ENCODE data around the gene ZNF583. TPM values are rescaled to one million over a fixed set of nuclear protein-coding genes. Genes with fewer than 3 reads are reported as not detected.

Gene ZNF583
- total RNA-seq = 10 to 100 TPM in 2 of 7 donors, 1 to 10 TPM in 5; 4.4 to 10.6 (median 8.3) TPM
- polyA plus RNA-seq = 1 to 10 TPM in 2 of 3 donors, under 1 TPM in 1; 0.93 to 2.7 (median 1.3) TPM
- long read RNA-seq, donor 1 = 0 reads
- long read RNA-seq, donor 2, full-length matches to known transcripts = 2 of 2 reads
- long read RNA-seq, donor 2, partial matches to known transcripts = 0 of 2 reads
- long read RNA-seq, donor 2, other reads (novel, unspliced or antisense) = 0 of 2 reads

GRCh38 chr19:56403764-56404704, at the start of gene ZNF583:
Gene ZNF583, plus strand, starts transcription at chr19:56404332. Its CDS starts 2,783 bp downstream, at chr19:56407115.
- H3K4me3 ChIP-seq = peak within 1 kb of the TSS; percentile 49 to 85 (median 68)
- H3K36me3 ChIP-seq = peaks cover 9 to 58% (median 31%) of the 10 kb centered on the region in 6 donors
- H3K27me3 ChIP-seq (replicated peaks in 1 of 7) = no peaks in the 10 kb centered on the region
- TF ChIP-seq, protein P1, sequence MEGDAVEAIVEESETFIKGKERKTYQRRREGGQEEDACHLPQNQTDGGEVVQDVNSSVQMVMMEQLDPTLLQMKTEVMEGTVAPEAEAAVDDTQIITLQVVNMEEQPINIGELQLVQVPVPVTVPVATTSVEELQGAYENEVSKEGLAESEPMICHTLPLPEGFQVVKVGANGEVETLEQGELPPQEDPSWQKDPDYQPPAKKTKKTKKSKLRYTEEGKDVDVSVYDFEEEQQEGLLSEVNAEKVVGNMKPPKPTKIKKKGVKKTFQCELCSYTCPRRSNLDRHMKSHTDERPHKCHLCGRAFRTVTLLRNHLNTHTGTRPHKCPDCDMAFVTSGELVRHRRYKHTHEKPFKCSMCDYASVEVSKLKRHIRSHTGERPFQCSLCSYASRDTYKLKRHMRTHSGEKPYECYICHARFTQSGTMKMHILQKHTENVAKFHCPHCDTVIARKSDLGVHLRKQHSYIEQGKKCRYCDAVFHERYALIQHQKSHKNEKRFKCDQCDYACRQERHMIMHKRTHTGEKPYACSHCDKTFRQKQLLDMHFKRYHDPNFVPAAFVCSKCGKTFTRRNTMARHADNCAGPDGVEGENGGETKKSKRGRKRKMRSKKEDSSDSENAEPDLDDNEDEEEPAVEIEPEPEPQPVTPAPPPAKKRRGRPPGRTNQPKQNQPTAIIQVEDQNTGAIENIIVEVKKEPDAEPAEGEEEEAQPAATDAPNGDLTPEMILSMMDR (IDR thresholded peaks at IDR 0.05 in 8 of 11, conservative IDR thresholded peaks at IDR 0.05 in 3 of 11) = peak in 2 of 11 experiments; percentile 8 to 24
- TF ChIP-seq POLR2A (IDR thresholded peaks at IDR 0.05) (no peak), POLR2AphosphoS5 (IDR thresholded peaks at IDR 0.05) (peak; percentile 73 to 88 (median 83))
- intact Hi-C loops (cut with DNase I; ENCODE audit: low total_unique reads) = no loop called here
- peaks cover 7 to 77% (median 71%) of the 10 kb centered on the region in 8 donors for H3K9me3 ChIP-seq
- DNase-seq = peak; percentile 98
- WGBS, 5 donors = 0 to 1% (median 1%) methylated on average over 46 to 70 of the region's 70 CpGs
- H3K27ac ChIP-seq = peak within 1 kb of the TSS; percentile 96 to 99 (median 98)
- H3K4me1 ChIP-seq = peaks cover 0 to 27% (median 21%) of the 10 kb centered on the region in 6 donors

DNA sequence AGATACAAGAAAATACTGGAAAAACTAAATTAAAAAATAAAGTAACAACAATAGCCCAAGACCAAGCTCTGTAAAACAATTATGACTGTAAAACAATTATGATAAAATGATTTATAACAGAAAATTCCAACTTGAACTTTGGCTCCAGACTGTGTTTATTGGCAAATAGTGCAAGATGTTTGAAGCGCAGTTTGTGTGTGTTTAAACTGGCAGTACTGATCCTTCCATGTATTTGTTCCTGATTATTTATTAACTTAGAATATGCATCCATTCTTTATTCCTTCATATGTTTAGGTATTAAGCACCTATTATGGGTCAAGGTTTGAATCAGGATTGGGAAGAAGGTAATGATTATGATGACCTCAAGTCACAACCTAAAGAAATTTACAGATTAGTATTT, 48.6 kb upstream of the ZNF583 start:
- H3K27ac ChIP-seq = no peak overlapping the region
- WGBS, 5 donors = 89 to 100% (median 97%) methylated on average over 1 of the region's 1 CpG
- DNase-seq = no peak
- H3K4me3 ChIP-seq = no peak overlapping the region
- intact Hi-C loops (cut with DNase I; ENCODE audit: low total_unique reads) = no loop called here
- no peaks in the 10 kb centered on the region for H3K36me3 ChIP-seq
- H3K27me3 ChIP-seq (replicated peaks in 1 of 7) = no peaks in the 10 kb centered on the region
- H3K9me3 ChIP-seq = peaks cover 0 to 26% (median 20%) of the 10 kb centered on the region in 8 donors
- no peaks in the 10 kb centered on the region for H3K4me1 ChIP-seq
- TF ChIP-seq, protein P1 (IDR thresholded peaks at IDR 0.05 in 8 of 11, conservative IDR thresholded peaks at IDR 0.05 in 3 of 11) = no peak
- TF ChIP-seq POLR2AphosphoS5 (IDR thresholded peaks at IDR 0.05) = no peak
- no peak for TF ChIP-seq POLR2A (IDR thresholded peaks at IDR 0.05)

GRCh38 chr19:56356944-56357343, 47.2 kb upstream of the ZNF583 start:
- Histone ChIP-seq H3K27ac (no peak overlapping the region), H3K36me3 (peaks cover 0 to 8% (median 0%) of the 10 kb centered on the region in 6 donors), H3K4me1 (no peaks in the 10 kb centered on the region), H3K4me3 (no peak overlapping the region), H3K27me3 (replicated peaks in 1 of 7) (no peaks in the 10 kb centered on the region), H3K9me3 (peaks cover 3 to 40% (median 34%) of the 10 kb centered on the region in 8 donors)
- intact Hi-C loops (cut with DNase I; ENCODE audit: low total_unique reads) = no loop called here
- DNase-seq = no peak
- 80 to 94% (median 89%) methylated on average over 2 of the region's 2 CpGs for whole genome bisulfite sequencing, 5 donors
- TF ChIP-seq POLR2A (IDR thresholded peaks at IDR 0.05) (no peak), POLR2AphosphoS5 (IDR thresholded peaks at IDR 0.05) (no peak)
- TF ChIP-seq, protein P1 (IDR thresholded peaks at IDR 0.05 in 8 of 11, conservative IDR thresholded peaks at IDR 0.05 in 3 of 11) = no peak
